ENCODE measurements around the gene CACNA1G.

DNA sequence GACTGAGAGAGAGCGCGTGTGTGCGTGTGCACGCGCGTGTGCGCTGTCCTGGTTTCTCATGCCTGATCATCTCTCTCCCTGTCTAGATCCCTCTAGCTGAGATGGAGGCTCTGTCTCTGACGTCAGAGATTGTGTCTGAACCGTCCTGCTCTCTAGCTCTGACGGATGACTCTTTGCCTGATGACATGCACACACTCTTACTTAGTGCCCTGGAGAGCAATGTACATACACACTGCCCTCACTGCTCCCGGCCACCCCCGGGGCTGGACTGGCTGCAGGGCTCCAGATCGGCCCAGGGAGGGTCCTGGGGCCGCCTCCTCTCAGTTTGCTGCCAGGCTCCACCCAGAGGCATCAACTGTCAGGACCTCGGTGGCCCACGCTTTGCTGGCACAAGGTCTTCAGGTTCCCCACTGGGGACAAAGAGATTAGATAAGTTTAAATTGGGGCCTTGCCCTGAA lies 61.1 kb downstream of the CACNA1G start:
- TF ChIP-seq POLR2A (IDR thresholded peaks at IDR 0.05): no peak
- TF ChIP-seq, protein P1, sequence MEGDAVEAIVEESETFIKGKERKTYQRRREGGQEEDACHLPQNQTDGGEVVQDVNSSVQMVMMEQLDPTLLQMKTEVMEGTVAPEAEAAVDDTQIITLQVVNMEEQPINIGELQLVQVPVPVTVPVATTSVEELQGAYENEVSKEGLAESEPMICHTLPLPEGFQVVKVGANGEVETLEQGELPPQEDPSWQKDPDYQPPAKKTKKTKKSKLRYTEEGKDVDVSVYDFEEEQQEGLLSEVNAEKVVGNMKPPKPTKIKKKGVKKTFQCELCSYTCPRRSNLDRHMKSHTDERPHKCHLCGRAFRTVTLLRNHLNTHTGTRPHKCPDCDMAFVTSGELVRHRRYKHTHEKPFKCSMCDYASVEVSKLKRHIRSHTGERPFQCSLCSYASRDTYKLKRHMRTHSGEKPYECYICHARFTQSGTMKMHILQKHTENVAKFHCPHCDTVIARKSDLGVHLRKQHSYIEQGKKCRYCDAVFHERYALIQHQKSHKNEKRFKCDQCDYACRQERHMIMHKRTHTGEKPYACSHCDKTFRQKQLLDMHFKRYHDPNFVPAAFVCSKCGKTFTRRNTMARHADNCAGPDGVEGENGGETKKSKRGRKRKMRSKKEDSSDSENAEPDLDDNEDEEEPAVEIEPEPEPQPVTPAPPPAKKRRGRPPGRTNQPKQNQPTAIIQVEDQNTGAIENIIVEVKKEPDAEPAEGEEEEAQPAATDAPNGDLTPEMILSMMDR (IDR thresholded peaks at IDR 0.05): no peak

Data from testis (tissue), 2 donors.